GM18517 (cell line): ENCODE data around the gene KIZ.

Experiments used
- ATAC-seq: cut with Tn5 transposase; IDR thresholded peaks from one replicate; pipeline ENCODE4 v1.9.1; 2021; ENCODE audit warnings: mild to moderate bottlenecking, moderate library complexity; ENCODE audit not compliant: unreplicated experiment

The KIZ gene

GRCh38 chr20:21174516-21175239 lies 48.8 kb downstream of the KIZ start:
- ATAC-seq = no peak

- no peak for ATAC-seq
Observed at GRCh38 chr20:21175433-21175832, 49.6 kb downstream of the KIZ start.

- no peak for ATAC-seq
Observed at GRCh38 chr20:21177767-21178166, 51.9 kb downstream of the KIZ start.

DNA sequence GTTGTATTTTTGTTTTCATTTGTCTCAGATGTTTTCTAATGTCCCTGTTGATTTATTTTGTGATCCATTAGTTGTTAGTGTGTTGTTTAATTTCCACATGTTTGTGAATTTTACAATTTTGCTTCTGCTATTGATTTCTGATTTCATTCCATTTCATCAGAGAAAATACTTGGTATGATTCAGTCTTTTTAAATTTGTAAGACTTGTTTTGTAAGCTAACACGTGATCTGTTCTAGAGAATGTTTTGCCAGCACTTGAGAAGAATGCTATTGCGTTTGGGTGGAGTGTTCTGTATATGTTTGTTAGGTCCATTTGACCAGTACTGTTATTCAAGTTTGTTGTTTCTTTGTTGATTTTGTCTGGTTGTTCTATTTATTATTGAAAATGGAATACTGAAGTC lies 53.9 kb downstream of the KIZ start:
- no peak for ATAC-seq

- ATAC-seq = no peak
Observed at GRCh38 chr20:21180248-21180647, 54.4 kb downstream of the KIZ start.

DNA sequence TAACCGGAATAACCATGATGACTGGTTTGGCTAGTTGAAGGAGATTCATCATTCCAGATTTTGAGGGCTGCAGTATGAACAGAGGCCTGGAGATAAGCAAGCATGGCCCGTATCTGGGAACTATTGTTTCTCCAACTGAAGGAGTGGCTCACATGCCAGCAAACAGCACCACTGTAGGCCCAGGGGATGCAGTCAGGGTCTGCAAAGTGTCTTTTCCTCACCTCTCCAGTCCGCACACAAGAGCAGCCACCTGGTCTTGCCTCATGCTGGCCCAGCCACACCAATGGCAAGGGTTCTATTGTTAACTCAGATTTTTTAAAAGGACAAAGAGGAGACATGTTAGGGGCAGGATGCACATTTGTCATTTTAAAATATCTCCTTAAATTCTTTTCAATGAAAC lies 55.1 kb downstream of the KIZ start:
- no peak for ATAC-seq

DNA sequence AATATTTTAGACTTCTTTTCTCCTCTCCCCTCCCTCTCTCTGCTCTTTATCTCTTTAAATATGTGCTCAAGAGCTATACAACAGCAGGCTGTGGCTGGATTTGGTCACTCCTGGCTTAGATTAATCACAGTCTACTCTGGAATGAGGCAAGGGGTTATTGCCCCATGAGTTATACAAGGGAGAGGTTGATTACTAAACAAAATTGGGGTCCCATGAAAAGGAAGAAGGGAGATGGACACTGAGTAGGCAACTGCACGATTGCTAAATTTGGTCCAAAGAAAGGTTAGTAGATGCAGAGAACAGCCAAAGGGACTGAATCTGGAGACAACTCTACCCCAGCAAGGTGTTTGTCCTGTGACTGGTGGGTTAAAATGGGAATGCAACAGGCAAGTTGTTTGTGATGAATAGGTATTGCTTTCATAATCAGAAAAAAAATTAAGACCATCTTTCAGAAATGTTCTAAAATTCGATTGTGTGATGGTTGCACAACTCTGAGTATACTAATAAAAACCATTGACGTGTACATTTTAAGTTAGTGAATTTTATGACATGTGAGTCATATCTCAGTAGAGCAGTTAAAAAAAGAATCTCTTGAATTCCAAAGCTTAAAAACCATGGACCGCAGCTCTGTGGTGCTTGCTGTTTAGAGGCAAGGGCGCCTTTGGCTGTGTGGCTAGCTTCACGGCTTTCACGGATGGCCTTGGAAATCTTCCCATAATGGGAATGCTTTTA lies 57.1 kb downstream of the KIZ start:
- no peak for ATAC-seq

DNA sequence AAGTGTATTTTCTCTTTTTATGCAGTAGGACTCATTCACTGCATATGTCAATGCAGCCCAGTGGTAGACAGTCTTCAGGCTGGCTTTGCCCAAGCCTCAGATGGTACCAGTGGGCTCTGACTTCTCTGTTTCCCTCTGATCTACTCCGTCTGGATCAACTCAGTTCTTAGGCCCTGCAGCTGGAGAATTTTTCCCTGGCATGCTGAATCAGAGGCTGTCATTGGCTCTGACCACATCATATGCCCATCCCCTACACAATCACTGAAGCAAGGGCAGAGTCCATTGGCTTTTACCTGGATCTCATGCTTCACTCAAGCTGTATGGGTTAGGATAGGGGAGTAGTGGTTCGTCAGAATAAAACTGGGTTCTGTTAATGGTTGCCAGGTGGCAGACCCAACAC lies 57.8 kb downstream of the KIZ start:
- ATAC-seq = no peak

GRCh38 chr20:21184819-21185218 lies 58.9 kb downstream of the KIZ start:
- no peak for ATAC-seq

DNA sequence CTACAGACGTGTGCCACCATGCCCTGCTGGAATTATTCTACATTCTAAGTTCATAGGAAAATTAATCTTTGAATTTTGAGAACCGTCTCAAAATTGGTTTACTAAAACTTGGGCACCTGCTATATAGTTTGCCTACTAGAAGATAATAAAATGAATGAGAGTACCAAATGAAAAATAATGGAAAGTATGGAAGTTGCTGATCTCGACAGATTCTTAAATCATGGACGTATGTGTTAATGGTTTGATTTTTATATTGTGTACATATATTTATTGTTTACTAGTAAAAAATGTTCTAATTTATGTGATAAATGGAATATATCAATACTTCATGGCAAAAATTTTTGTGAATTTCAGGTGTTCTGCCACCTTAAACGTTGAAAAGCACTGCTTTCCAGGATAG lies 60.0 kb downstream of the KIZ start:
- no peak for ATAC-seq

DNA sequence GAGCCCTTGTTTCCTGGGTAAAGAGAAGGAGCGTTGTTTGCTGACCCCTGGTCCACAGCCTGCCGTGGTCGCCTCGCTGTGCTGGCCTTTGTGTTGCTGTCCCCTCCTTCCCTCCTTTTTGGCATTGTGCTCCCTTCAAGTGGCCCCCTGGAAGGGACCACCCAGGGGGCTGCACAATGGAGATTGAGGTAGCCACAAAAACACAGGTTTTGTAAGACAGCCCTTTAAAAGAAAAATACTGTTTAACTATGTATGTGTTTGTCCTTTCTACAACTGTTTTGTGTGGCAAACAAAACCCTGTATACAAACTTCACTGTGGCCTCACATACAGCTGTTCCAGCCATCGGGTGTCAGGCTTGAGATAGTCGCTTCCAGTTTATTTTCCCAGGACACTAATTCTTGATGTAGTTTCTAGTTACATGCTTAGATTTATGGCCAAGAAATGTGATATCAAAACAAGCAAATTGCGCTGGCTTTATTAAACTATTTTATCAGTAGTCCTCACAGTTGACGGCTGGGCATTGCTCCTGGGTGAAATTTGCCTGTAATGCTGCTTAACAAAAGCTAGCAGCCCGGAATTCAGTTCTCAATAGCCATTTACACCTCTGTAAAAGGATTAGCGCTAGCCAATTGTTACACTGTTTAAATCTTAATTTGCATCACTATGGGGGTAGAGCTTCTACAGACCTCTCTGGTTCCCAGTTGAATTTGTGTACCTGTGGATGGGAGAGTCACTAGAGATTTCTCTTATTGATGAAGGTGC lies 64.1 kb downstream of the KIZ start:
- ATAC-seq = no peak

DNA sequence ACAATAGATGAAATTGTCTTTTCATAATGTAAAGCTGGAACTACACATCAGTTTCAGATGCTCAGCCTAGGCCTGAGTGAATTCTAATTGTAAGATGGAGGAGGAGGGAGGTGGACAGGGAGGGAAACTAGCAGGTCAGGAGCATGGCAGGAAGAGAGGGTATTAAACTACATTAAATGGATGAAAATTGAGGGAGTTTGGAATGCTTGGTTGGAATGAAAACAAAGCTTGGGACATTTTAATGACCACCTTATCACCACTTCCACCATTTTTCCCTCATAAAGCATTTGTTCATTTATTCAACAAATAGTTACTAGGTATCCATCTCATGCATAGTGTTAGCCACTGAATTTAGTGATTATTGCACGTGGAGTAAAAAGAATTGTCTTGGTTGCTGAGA lies 65.0 kb downstream of the KIZ start:
- ATAC-seq = no peak

- no peak for ATAC-seq
Observed at GRCh38 chr20:21191839-21192238, 66.0 kb downstream of the KIZ start.

DNA sequence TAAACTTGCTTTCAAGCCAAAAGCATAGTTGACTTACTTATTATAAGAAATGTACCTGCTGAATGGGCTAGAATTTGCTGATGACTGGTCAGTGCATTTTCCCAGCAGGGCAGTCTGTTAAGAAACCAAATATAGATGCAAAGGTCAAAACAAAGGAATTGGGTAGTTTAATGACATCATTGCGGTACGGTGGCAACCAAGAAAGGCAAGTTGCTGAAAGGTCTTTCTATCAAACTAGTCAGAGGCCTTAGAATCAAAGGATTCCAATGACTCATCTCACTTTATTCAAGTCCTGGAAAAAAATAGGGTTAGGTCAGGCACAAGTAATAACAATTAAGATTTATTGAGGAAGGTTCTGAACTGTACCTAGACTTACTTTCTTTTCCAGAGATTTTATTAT lies 76.4 kb downstream of the KIZ start:
- no peak for ATAC-seq

GRCh38 chr20:21203088-21203656 lies 77.3 kb downstream of the KIZ start:
- ATAC-seq = no peak

GRCh38 chr20:21206584-21206983 lies 80.7 kb downstream of the KIZ start:
- no peak for ATAC-seq

DNA sequence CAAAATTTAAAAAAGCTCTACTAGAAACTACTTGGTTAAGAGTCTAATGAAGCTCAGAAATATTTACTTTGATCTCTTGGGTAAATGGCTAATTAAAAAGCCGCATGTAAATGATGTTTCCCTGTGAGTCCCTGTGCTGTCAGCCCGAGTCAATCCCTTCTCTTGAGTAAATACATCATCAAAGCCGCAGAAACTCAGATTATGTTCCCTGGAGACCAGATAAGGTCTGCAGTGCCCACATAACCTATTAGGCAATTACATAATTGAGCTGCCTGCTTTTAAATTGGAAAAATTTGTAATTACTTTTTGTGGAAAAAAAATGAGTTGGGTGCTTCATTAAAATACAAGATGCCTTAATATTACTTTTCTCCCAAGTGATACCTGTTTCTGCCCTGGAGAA lies 83.1 kb downstream of the KIZ start:
- no peak for ATAC-seq

DNA sequence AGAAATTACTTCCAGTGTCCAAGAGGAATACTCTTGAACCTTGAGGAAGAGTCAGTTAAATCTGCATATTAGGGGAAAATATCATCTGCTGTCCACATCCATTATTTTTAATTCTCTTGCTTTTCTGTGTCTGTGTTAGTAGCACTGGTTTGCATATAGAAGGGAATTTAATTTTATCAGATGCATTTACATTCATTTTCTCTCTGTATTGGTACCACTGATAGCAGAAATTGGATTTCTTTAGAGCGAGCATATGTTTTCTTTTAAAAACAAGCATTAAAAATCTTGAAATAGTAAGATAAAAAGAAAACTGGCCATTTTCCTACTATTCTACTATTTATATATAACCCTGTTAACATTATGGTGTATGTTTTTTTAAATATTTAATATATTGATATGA lies 83.8 kb downstream of the KIZ start:
- no peak for ATAC-seq

- ATAC-seq = no peak
Observed at GRCh38 chr20:21213691-21214090, 87.8 kb downstream of the KIZ start.

- ATAC-seq = no peak
Observed at GRCh38 chr20:21214431-21214830, 88.5 kb downstream of the KIZ start.

- no peak for ATAC-seq
Observed at GRCh38 chr20:21219686-21220085, 93.8 kb downstream of the KIZ start.

GRCh38 chr20:21224217-21224616 lies 98.3 kb downstream of the KIZ start:
- no peak for ATAC-seq
